A549 (cell line): Measurements from ENCODE around the gene SEMA3E. TPM values are rescaled to one million over a fixed set of nuclear protein-coding genes. Genes with fewer than 3 reads are reported as not detected.

Source experiments
- ATAC-seq, 2 experiments: fragments of 200-7000 bp in 1 of 2; fragments of >200 bp in 1 of 2; cut with Nextera tagmentation in 1 of 2; cut with Tn5 transposase in 1 of 2; 3 replicates each; pipeline versions ENCODE4 v1.8.0 to v1.9.1; 2018 to 2020; ENCODE audit warnings: mild to moderate bottlenecking in 1 of 2, moderate library complexity in 1 of 2
- CTCF ChIA-PET: fragments of 300-600 bp; sonication (Branson Sonifier 250); formaldehyde crosslinking; extraction: SDS; loops from one replicate; lab custom pipeline; 2021; ENCODE audit warnings: antibody characterized with exemption, inconsistent platforms; lab: Yijun Ruan, JAX
- POLR2A ChIA-PET: fragments of 350-600 bp; formaldehyde crosslinking; extraction: SDS; loops from one replicate; lab custom pipeline; 2021; ENCODE audit warnings: antibody characterized with exemption, inconsistent platforms; lab: Yijun Ruan, JAX
- DNase-seq, 2 experiments: peaks; one replicate each; pipeline versions ENCODE4 v3.0.0 to v3.0.0-alpha.2; 2011 to 2016; ENCODE audit warnings: low read depth in 1 of 2, low spot score in 1 of 2
- FAIRE-seq: peaks from 2 replicates; lab custom pipeline; 2011; peaks lifted over from hg19 to GRCh38; lab: Jason Lieb, UNC
- H3K27ac ChIP-seq, 2 experiments: fragments of >200 bp; sonication (Bioruptor Twin); formaldehyde crosslinking; 3 replicates each; pipeline ENCODE4 v1.5.1; 2016 to 2017
- H3K4me1 ChIP-seq: fragments of >200 bp; sonication (Bioruptor Twin); formaldehyde crosslinking; 3 replicates; pipeline ENCODE4 v1.6.1; 2016
- H3K4me2 ChIP-seq: fragments of >200 bp; sonication (Bioruptor Twin); formaldehyde crosslinking; 3 replicates; pipeline ENCODE4 v1.6.1; 2016
- H3K4me3 ChIP-seq: fragments of >200 bp; sonication (Bioruptor Twin); formaldehyde crosslinking; 3 replicates; pipeline ENCODE4 v1.5.1; 2016
- H3K9me3 ChIP-seq: fragments of >200 bp; sonication (Bioruptor Twin); formaldehyde crosslinking; 3 replicates; pipeline ENCODE4 v1.6.1; 2016
- BHLHE40 ChIP-seq: IDR thresholded peaks from 2 replicates; pipeline ENCODE4 v1.6.1; 2012; ENCODE audit warnings: low read depth, low read length, inconsistent platforms
- CBX8 ChIP-seq: fragments of 200-600 bp; sonication (generic); IDR thresholded peaks from 2 replicates; pipeline ENCODE4 v1.6.1; 2016
- CTCF ChIP-seq: fragments of >200 bp; sonication (Bioruptor Twin); formaldehyde crosslinking; IDR thresholded peaks from 3 replicates; pipeline ENCODE4 v1.5.1; 2016
- ELK1 ChIP-seq: fragments of 150-350 bp; IDR thresholded peaks from 2 replicates; pipeline ENCODE4 v1.6.1; 2014; ENCODE audit warnings: low read depth, mild to moderate bottlenecking, low read length
- EP300 ChIP-seq, 2 experiments: fragments of >200 bp; sonication (Bioruptor Twin); formaldehyde crosslinking; IDR thresholded peaks; 2 replicates in 1 of 2; 3 replicates in 1 of 2; pipeline ENCODE4 v1.6.1; 2016 to 2017
- FOSB ChIP-seq: fragments of 250-450 bp; sonication (Bioruptor Pico); IDR thresholded peaks from 2 replicates; pipeline ENCODE4 v1.5.0; 2020; ENCODE audit warnings: mild to moderate bottlenecking, moderate library complexity
- FOSL2 ChIP-seq, 2 experiments: fragments of 450-650 bp in 1 of 2; fragments of >200 bp in 1 of 2; sonication (Bioruptor Twin) in 1 of 2; formaldehyde crosslinking; IDR thresholded peaks; 2 replicates each; pipeline versions ENCODE4 v1.5.0 to v1.6.1; 2016 to 2020; ENCODE audit warnings: mild to moderate bottlenecking in 1 of 2, moderate library complexity in 1 of 2
- FOXS1 ChIP-seq: fragments of 250-450 bp; sonication (Bioruptor Pico); IDR thresholded peaks from 2 replicates; pipeline ENCODE4 v1.5.0; 2020; ENCODE audit warnings: mild to moderate bottlenecking, moderate library complexity
- HOXB5 ChIP-seq: fragments of 250-450 bp; sonication (Bioruptor Pico); IDR thresholded peaks from 2 replicates; pipeline ENCODE4 v1.5.0; 2020; ENCODE audit warnings: mild to moderate bottlenecking, moderate library complexity
- KDM5A ChIP-seq: fragments of 200-600 bp; sonication (generic); IDR thresholded peaks from 2 replicates; pipeline ENCODE4 v1.6.1; 2016; ENCODE audit warnings: antibody characterized with exemption, mild to moderate bottlenecking
- MAZ ChIP-seq: fragments of 150-350 bp; IDR thresholded peaks from 2 replicates; pipeline ENCODE4 v1.6.1; 2014; ENCODE audit warnings: antibody characterized with exemption, low read depth, low read length, borderline replicate concordance
- MYC ChIP-seq: IDR thresholded peaks from 2 replicates; pipeline ENCODE4 v1.6.1; 2012; ENCODE audit warnings: mild to moderate bottlenecking, inconsistent platforms, low read length, improper control_type of control experiment, borderline replicate concordance
- NR3C1 ChIP-seq: fragments of >200 bp; sonication (Bioruptor Twin); formaldehyde crosslinking; IDR thresholded peaks from 3 replicates; pipeline ENCODE4 v1.6.1; 2017
- POLR2A ChIP-seq: IDR thresholded peaks from 2 replicates; pipeline ENCODE4 v1.6.1; 2012; ENCODE audit warnings: mild to moderate bottlenecking, low read length
- POLR2AphosphoS2 ChIP-seq: conservative IDR thresholded peaks from 2 replicates; pipeline ENCODE4 v1.6.1; 2012; ENCODE audit warnings: low read length, improper control_type of control experiment, inconsistent platforms
- RCOR1 ChIP-seq: fragments of 150-350 bp; IDR thresholded peaks from 2 replicates; pipeline ENCODE4 v1.6.1; 2014; ENCODE audit warnings: antibody characterized with exemption, low read length, low read depth
- RFX5 ChIP-seq: fragments of 450-650 bp; IDR thresholded peaks from 2 replicates; pipeline ENCODE4 v1.7.1; 2014; ENCODE audit warnings: antibody characterized with exemption, mild to moderate bottlenecking, moderate library complexity
- RNF2 ChIP-seq: fragments of 200-600 bp; sonication (generic); IDR thresholded peaks from 2 replicates; pipeline ENCODE4 v1.6.1; 2016; ENCODE audit warnings: low read depth, mild to moderate bottlenecking, antibody characterized with exemption, moderate library complexity, borderline replicate concordance
- TFCP2L1 ChIP-seq: fragments of 250-450 bp; sonication (Bioruptor Pico); IDR thresholded peaks from 2 replicates; pipeline ENCODE4 v1.5.0; 2021; ENCODE audit warnings: mild to moderate bottlenecking
- ZC3H11A ChIP-seq: fragments of 450-650 bp; IDR thresholded peaks from 2 replicates; pipeline ENCODE4 v1.6.1; 2014; ENCODE audit warnings: antibody characterized with exemption, mild to moderate bottlenecking
- ZFP36 ChIP-seq: fragments of 450-650 bp; IDR thresholded peaks from 2 replicates; pipeline ENCODE4 v1.6.1; 2014; ENCODE audit warnings: borderline replicate concordance; ENCODE audit not compliant: partially characterized antibody
- WGBS: methylation state at CpG from one replicate; pipeline ENCODE4 v1.1.6; 2017; ENCODE audit errors: missing lambda C conversion rate; 5-methylcytosine and 5-hydroxymethylcytosine counted together
- polyA plus RNA-seq, 4 experiments: library from polyadenylated mRNA; depleted of rRNA in 3 of 4; stranded (reverse); fragments of >200 nt; fragmentation: RNase III in 1 of 4; extraction: RNeasy Plus Mini Kit Qiagen cat#74134 plus additional on column Dnase treatment in 1 of 4; gene quantifications; 2 replicates in 3 of 4; 3 replicates in 1 of 4; pipeline ENCODE4 v1.2.3, GENCODE V29; 2011 to 2017
- TF ChIP-seq, protein P1 (sequence below): fragments of 200-600 bp; sonication (generic); IDR thresholded peaks from 2 replicates; pipeline ENCODE4 v1.6.1; 2016; ENCODE audit warnings: antibody characterized with exemption, mild to moderate bottlenecking, moderate library complexity
- TF ChIP-seq, protein P2 (sequence below): fragments of 250-450 bp; sonication (Bioruptor Pico); IDR thresholded peaks from 2 replicates; pipeline ENCODE4 v1.5.0; 2021; ENCODE audit warnings: mild to moderate bottlenecking, moderate library complexity, borderline replicate concordance
- TF ChIP-seq, protein P3 (sequence below): fragments of >200 bp; sonication (Bioruptor Twin); formaldehyde crosslinking; IDR thresholded peaks from 2 replicates; pipeline ENCODE4 v1.6.1; 2016
- TF ChIP-seq, protein P4 (sequence below): fragments of 250-450 bp; sonication (Bioruptor Pico); IDR thresholded peaks from 2 replicates; pipeline ENCODE4 v1.5.0; 2020; ENCODE audit warnings: low read depth, mild to moderate bottlenecking, moderate library complexity

Gene SEMA3E
- polyA plus RNA-seq, 2 of the 4 experiments (the other 2 are of a cell fraction): 1.4 to 2.3 TPM

DNA sequence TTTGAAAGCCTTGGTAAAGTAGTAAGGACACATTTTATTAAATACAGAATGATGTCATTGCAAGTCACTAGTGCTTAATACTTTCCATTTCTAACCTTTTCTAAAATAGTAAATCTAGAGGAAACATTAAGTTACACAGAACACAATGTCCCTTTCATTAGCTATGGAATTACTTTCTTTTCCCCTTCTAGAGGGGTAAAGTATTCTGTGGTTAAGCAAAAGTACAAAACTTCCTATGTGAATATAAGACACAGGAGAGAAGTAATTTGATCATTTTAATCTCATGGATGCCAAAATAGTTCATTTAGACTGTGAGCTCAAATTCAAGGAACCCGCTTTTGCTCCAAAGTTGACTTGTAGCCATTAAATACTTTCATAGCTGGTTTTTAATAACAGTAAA is 49.8 kb downstream of the SEMA3E start (continued):
- TF ChIP-seq, protein P1, sequence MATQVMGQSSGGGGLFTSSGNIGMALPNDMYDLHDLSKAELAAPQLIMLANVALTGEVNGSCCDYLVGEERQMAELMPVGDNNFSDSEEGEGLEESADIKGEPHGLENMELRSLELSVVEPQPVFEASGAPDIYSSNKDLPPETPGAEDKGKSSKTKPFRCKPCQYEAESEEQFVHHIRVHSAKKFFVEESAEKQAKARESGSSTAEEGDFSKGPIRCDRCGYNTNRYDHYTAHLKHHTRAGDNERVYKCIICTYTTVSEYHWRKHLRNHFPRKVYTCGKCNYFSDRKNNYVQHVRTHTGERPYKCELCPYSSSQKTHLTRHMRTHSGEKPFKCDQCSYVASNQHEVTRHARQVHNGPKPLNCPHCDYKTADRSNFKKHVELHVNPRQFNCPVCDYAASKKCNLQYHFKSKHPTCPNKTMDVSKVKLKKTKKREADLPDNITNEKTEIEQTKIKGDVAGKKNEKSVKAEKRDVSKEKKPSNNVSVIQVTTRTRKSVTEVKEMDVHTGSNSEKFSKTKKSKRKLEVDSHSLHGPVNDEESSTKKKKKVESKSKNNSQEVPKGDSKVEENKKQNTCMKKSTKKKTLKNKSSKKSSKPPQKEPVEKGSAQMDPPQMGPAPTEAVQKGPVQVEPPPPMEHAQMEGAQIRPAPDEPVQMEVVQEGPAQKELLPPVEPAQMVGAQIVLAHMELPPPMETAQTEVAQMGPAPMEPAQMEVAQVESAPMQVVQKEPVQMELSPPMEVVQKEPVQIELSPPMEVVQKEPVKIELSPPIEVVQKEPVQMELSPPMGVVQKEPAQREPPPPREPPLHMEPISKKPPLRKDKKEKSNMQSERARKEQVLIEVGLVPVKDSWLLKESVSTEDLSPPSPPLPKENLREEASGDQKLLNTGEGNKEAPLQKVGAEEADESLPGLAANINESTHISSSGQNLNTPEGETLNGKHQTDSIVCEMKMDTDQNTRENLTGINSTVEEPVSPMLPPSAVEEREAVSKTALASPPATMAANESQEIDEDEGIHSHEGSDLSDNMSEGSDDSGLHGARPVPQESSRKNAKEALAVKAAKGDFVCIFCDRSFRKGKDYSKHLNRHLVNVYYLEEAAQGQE: no peak
- TF ChIP-seq NR3C1: no peak
- no peak for TF ChIP-seq KDM5A

DNA sequence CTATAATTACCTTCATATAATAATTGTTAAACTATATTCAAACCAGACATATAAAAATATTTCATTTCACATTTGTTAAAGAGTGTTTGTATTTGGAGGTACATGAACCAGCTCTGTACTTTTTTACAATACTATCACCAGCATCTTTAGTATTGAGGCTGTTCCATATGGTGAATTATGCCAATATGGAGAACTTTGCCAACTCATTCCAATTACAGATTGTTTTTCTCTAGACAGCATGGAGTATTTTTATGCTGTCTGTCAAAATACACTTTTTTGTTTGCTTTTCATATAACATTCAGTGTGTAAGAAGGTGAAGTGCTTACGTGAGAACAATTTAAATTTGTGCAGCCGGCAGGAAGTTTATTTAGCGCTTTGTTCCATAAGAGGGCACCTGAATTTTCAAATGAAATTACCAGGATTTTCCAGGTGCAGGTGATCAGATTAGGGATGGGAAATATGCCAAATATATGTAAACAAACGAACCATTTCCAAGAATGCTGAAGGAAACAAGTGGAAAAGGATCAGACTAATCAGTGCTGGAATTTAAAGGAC is 54.9 kb downstream of the SEMA3E start:
- Histone ChIP-seq H3K27ac (no peak overlapping the region), H3K4me2 (no peak overlapping the region), H3K4me3 (no peak overlapping the region), H3K9me3 (no peaks in the 10 kb centered on the region), H3K4me1 (no peaks in the 10 kb centered on the region)
- DNase-seq: no peak
- TF ChIP-seq FOSB (CRISPR knock-in tag) (no peak), RNF2 (no peak), CTCF (no peak), ELK1 (no peak), POLR2AphosphoS2 (no peak), FOXS1 (CRISPR knock-in tag) (no peak), RCOR1 (no peak)
- TF ChIP-seq, protein P2, sequence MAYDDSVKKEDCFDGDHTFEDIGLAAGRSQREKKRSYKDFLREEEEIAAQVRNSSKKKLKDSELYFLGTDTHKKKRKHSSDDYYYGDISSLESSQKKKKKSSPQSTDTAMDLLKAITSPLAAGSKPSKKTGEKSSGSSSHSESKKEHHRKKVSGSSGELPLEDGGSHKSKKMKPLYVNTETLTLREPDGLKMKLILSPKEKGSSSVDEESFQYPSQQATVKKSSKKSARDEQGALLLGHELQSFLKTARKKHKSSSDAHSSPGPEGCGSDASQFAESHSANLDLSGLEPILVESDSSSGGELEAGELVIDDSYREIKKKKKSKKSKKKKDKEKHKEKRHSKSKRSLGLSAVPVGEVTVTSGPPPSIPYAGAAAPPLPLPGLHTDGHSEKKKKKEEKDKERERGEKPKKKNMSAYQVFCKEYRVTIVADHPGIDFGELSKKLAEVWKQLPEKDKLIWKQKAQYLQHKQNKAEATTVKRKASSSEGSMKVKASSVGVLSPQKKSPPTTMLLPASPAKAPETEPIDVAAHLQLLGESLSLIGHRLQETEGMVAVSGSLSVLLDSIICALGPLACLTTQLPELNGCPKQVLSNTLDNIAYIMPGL (CRISPR knock-in tag): no peak
- TF ChIP-seq, protein P3, sequence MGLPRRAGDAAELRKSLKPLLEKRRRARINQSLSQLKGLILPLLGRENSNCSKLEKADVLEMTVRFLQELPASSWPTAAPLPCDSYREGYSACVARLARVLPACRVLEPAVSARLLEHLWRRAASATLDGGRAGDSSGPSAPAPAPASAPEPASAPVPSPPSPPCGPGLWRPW: no peak
- ChIA-PET POLR2A (no interaction called here), CTCF (interaction anchor here (0.7 to 1.5 kb wide), 2 partner anchors 10 to 165 kb away, joined by 3 to 4 read pairs; no protein-coding TSS in a partner anchor)
- no peak for ATAC-seq
- WGBS: 73% methylated on average over 4 of the region's 4 CpGs
- no peak for FAIRE-seq

- no peak for TF ChIP-seq FOSL2 (IDR thresholded peaks at IDR 0.05)
- no peak for TF ChIP-seq FOSL2 (CRISPR knock-in tag; IDR thresholded peaks at IDR 0.05)
- TF ChIP-seq RCOR1: no peak
- TF ChIP-seq CBX8: no peak
- no peak for TF ChIP-seq MAZ
- TF ChIP-seq ZFP36: no peak
- TF ChIP-seq, protein P4, sequence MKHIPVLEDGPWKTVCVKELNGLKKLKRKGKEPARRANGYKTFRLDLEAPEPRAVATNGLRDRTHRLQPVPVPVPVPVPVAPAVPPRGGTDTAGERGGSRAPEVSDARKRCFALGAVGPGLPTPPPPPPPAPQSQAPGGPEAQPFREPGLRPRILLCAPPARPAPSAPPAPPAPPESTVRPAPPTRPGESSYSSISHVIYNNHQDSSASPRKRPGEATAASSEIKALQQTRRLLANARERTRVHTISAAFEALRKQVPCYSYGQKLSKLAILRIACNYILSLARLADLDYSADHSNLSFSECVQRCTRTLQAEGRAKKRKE: no peak
- TF ChIP-seq EP300 (IDR thresholded peaks at IDR 0.05): no peak
- TF ChIP-seq TFCP2L1 (CRISPR knock-in tag): no peak
- TF ChIP-seq POLR2A: no peak
- TF ChIP-seq MYC: no peak
- no peak for TF ChIP-seq BHLHE40
- no peak for TF ChIP-seq ZC3H11A
- TF ChIP-seq RFX5: no peak
- no peak for TF ChIP-seq HOXB5 (CRISPR knock-in tag)
- WGBS: 85% methylated on average over 4 of the region's 4 CpGs
- Histone ChIP-seq H3K27ac (no peak overlapping the region), H3K9me3 (no peaks in the 10 kb centered on the region), H3K4me1 (no peaks in the 10 kb centered on the region), H3K4me2 (no peak overlapping the region), H3K4me3 (no peak overlapping the region)
- FAIRE-seq (peak; percentile 73), DNase-seq (no peak), ATAC-seq (no peak)
- ChIA-PET POLR2A (no interaction called here), CTCF (interaction anchor here (1.4 kb wide), 1 partner anchor 13 kb away, joined by 3 read pairs; no protein-coding TSS in a partner anchor)
Observed at GRCh38 chr7:83588602-83589240, 60.2 kb downstream of the SEMA3E start.
